KMS-11 (cell line): Measurements from ENCODE around the gene PIWIL1.

ENCODE experiments used
- H2AFZ ChIP-seq: fragments of 200-600 bp; sonication (generic); 2 replicates; pipeline ENCODE4 v1.6.1; 2016; ENCODE audit warnings: antibody characterized with exemption, mixed run types, low read depth
- H3K27ac ChIP-seq: fragments of 200-600 bp; sonication (generic); 2 replicates; pipeline ENCODE4 v1.6.1; 2016; ENCODE audit warnings: mild to moderate bottlenecking, mixed run types
- H3K27me3 ChIP-seq: fragments of 200-600 bp; sonication (generic); 2 replicates; pipeline ENCODE4 v1.6.1; 2017; ENCODE audit warnings: mild to moderate bottlenecking, low read depth, mixed run types, moderate library complexity; ENCODE audit not compliant: insufficient read depth
- H3K36me3 ChIP-seq: fragments of 200-600 bp; sonication (generic); 2 replicates; pipeline ENCODE4 v1.6.1; 2017; ENCODE audit warnings: mild to moderate bottlenecking, mixed run types; ENCODE audit not compliant: insufficient read depth
- H3K4me1 ChIP-seq: fragments of 200-600 bp; sonication (generic); 2 replicates; pipeline ENCODE4 v1.6.1; 2016; ENCODE audit warnings: mild to moderate bottlenecking, low read depth, mixed run types; ENCODE audit not compliant: poor library complexity, severe bottlenecking
- H3K4me2 ChIP-seq: fragments of 200-600 bp; sonication (generic); 2 replicates; pipeline ENCODE4 v1.7.0; 2016; ENCODE audit warnings: mild to moderate bottlenecking, mixed run types
- H3K4me3 ChIP-seq: fragments of 200-600 bp; sonication (generic); IDR thresholded peaks from 2 replicates; pipeline ENCODE4 v1.6.1; 2017; ENCODE audit warnings: low read depth, low read length, mixed read lengths; ENCODE audit not compliant: insufficient read depth
- H3K79me2 ChIP-seq: fragments of 200-600 bp; sonication (generic); 2 replicates; pipeline ENCODE4 v1.6.1; 2016; ENCODE audit warnings: low read depth, mixed run types; ENCODE audit not compliant: insufficient read depth
- H3K9ac ChIP-seq: fragments of 200-600 bp; sonication (generic); 2 replicates; pipeline ENCODE4 v1.6.1; 2016; ENCODE audit warnings: mild to moderate bottlenecking, mixed run types
- H4K20me1 ChIP-seq: fragments of 200-600 bp; sonication (generic); 2 replicates; pipeline ENCODE4 v1.6.1; 2016; ENCODE audit warnings: mild to moderate bottlenecking, mixed run types; ENCODE audit not compliant: insufficient read depth
- TF ChIP-seq, protein P1 (sequence below): fragments of 200-600 bp; sonication (generic); conservative IDR thresholded peaks from 2 replicates; pipeline ENCODE4 v1.6.1; 2017; ENCODE audit warnings: low read depth, mild to moderate bottlenecking, antibody characterized with exemption, low read length, moderate library complexity, mixed read lengths

Gene PIWIL1

DNA sequence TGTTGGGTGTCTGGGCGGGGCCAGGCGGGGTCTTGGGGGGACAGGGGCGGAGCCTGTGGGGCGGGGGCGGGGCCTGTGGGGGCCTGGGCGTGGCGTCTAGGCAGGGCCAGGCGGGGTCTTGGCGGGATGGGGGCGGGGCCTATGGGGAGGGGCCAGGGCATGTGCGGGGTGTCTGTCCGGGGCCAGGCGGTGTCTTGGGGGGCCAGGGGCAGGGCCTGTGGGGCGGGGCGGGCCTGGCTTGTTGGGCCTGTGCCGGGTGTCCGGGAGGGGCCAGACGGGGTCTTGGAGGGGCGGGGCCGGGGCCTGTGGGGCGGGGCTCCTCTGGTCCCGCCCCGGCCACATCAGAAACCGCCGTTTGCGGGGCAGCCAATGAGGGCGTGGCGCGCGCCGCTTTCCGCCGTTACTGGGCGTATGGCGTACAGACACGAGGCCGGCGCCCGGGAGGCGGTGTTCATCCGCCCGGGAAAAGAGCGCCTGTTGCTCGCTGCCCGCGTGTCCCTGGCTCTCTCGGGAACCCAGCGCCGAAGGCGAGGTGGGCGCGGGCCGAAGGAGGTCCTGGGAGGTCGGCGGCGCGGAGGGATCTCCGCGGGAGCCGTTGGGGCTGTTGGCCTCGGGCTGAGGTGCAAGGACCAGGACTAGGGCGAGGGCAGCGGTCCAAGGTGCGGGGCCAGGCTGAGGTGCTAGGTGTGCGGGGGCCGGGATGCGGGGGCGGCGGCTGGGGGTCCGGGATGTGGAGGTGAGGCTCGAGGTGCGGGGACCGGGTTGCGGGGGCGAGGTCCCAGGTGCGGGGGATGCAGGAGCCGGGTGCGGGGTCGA lies at the start of gene PIWIL1:
Gene PIWIL1 (plus strand): TSS at position 400 of the 816 bp plus-strand sequence. CDS start 4,705 bp downstream, outside the sequence.
- Histone ChIP-seq H3K9ac (no peak within 1 kb of the TSS), H3K79me2 (no peaks in the 10 kb centered on the region), H3K36me3 (no peaks in the 10 kb centered on the region), H3K4me3 (no peak within 1 kb of the TSS), H2AFZ (no peak within 1 kb of the TSS), H3K4me1 (no peaks in the 10 kb centered on the region), H3K27me3 (no peaks in the 10 kb centered on the region), H3K27ac (no peak within 1 kb of the TSS), H3K4me2 (no peak within 1 kb of the TSS), H4K20me1 (no peaks in the 10 kb centered on the region)
- TF ChIP-seq, protein P1, sequence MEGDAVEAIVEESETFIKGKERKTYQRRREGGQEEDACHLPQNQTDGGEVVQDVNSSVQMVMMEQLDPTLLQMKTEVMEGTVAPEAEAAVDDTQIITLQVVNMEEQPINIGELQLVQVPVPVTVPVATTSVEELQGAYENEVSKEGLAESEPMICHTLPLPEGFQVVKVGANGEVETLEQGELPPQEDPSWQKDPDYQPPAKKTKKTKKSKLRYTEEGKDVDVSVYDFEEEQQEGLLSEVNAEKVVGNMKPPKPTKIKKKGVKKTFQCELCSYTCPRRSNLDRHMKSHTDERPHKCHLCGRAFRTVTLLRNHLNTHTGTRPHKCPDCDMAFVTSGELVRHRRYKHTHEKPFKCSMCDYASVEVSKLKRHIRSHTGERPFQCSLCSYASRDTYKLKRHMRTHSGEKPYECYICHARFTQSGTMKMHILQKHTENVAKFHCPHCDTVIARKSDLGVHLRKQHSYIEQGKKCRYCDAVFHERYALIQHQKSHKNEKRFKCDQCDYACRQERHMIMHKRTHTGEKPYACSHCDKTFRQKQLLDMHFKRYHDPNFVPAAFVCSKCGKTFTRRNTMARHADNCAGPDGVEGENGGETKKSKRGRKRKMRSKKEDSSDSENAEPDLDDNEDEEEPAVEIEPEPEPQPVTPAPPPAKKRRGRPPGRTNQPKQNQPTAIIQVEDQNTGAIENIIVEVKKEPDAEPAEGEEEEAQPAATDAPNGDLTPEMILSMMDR, result no peak

DNA sequence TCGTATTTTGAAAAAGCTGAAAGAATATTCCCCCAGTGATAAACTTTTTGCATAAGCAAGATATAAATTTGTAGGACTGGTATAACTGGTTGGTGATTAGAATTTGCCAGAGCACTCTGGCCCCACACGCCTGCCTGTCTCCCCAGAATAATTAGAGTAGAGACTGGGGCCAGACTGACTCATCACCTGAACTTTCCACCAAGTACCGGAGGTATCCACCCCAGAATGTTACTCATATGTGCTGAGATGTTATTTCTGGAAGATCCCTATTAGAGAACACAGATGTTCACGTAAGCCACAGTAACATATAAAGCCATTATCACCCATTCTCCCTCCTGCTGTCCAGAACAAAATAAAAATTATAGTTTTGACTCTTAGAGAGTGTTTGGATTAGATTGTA lies 49.5 kb upstream of the PIWIL1 start:
- Histone ChIP-seq H3K36me3 (no peaks in the 10 kb centered on the region), H3K4me1 (no peaks in the 10 kb centered on the region), H4K20me1 (no peaks in the 10 kb centered on the region), H3K4me2 (no peak overlapping the region), H3K9ac (no peak overlapping the region), H3K27me3 (no peaks in the 10 kb centered on the region), H2AFZ (no peak overlapping the region), H3K4me3 (no peak overlapping the region), H3K79me2 (no peaks in the 10 kb centered on the region), H3K27ac (no peak overlapping the region)
- TF ChIP-seq, protein P1, result no peak

DNA sequence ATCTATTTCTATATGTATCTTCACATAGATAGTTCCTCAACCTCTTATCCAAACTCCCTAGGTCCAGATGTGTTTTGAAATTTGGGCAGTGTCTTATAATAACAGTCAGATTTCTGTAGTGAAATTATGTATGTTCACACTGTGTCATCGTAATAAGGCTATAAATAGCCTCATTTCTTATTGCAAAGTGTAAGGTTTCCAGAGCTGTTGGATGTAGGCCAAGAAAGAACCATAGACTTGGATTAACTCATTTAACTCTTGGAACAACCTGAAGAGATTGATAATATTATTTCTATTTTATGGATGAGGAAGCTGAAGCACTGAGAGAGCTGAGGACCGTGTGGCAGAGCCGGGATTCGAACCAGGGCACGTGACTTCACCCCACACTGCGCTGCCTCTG lies 49.0 kb upstream of the PIWIL1 start:
- Histone ChIP-seq H3K4me2 (no peak overlapping the region), H3K4me3 (no peak overlapping the region), H3K9ac (no peak overlapping the region), H3K27me3 (no peaks in the 10 kb centered on the region), H3K79me2 (no peaks in the 10 kb centered on the region), H3K36me3 (no peaks in the 10 kb centered on the region), H2AFZ (no peak overlapping the region), H4K20me1 (no peaks in the 10 kb centered on the region), H3K4me1 (no peaks in the 10 kb centered on the region), H3K27ac (no peak overlapping the region)
- TF ChIP-seq, protein P1, result no peak

DNA sequence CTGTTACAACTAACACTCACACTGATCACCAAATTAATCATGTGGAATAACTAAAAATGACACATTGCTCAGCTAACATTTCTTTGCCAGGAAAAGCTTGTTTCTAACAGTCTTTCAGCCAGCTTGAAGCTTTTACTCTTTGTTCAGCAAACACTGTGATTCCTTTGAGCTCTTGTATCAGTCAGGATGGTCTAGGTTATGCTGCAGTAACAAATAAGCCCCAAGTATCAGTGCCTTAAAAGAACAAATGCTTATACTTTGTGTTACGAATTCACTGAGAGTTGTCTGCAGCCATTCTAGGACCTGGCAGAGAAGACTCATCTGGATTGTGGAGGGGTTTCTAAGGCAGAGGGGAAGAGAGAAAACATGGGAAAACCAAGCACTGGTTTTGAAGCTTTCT lies 47.6 kb upstream of the PIWIL1 start:
- Histone ChIP-seq H2AFZ (no peak overlapping the region), H3K4me3 (no peak overlapping the region), H3K79me2 (no peaks in the 10 kb centered on the region), H3K9ac (no peak overlapping the region), H4K20me1 (no peaks in the 10 kb centered on the region), H3K4me1 (no peaks in the 10 kb centered on the region), H3K36me3 (no peaks in the 10 kb centered on the region), H3K27ac (no peak overlapping the region), H3K27me3 (no peaks in the 10 kb centered on the region), H3K4me2 (no peak overlapping the region)
- TF ChIP-seq, protein P1, result no peak
